Measurements from ENCODE around the gene TXNIP.

DNA sequence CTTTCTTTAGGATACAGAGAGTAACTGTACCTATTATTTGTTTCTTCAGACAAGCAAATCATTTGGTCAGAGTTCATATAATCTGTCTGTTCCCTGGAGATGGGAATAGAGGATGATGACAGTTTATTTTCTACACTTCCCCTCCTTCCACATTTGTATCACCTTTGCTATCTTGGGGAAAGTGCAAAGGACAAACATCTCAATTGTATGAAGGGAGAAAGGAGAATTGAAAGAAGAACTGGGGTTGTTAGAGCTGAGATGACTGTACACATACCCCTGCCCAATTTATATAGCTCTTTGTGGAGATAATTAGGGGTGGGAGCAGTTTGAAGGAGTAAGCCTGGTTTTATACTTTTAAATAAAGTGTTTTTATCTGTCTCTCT lies 17.9 kb downstream of the TXNIP start:
- TF ChIP-seq, protein P1, sequence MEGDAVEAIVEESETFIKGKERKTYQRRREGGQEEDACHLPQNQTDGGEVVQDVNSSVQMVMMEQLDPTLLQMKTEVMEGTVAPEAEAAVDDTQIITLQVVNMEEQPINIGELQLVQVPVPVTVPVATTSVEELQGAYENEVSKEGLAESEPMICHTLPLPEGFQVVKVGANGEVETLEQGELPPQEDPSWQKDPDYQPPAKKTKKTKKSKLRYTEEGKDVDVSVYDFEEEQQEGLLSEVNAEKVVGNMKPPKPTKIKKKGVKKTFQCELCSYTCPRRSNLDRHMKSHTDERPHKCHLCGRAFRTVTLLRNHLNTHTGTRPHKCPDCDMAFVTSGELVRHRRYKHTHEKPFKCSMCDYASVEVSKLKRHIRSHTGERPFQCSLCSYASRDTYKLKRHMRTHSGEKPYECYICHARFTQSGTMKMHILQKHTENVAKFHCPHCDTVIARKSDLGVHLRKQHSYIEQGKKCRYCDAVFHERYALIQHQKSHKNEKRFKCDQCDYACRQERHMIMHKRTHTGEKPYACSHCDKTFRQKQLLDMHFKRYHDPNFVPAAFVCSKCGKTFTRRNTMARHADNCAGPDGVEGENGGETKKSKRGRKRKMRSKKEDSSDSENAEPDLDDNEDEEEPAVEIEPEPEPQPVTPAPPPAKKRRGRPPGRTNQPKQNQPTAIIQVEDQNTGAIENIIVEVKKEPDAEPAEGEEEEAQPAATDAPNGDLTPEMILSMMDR (IDR thresholded peaks at IDR 0.05): no peak
- no peak for TF ChIP-seq POLR2A (IDR thresholded peaks at IDR 0.05)
